WTC11 (cell line): Measurements from ENCODE around the gene ETV3. TPM values are rescaled to one million over a fixed set of nuclear protein-coding genes. Genes with fewer than 3 reads are reported as not detected.

Experiments
- ATAC-seq: fragments of 200-7000 bp; cut with Tn5 transposase; 2 replicates; pipeline ENCODE4 v1.10.0; 2021; ENCODE audit warnings: mild to moderate bottlenecking, moderate library complexity
- CTCF ChIA-PET: fragments of 300-600 bp; sonication (Branson Sonifier 250); formaldehyde crosslinking; loops from one replicate; lab custom pipeline; 2021; ENCODE audit warnings: antibody characterized with exemption; lab: Charles Lee
- POLR2A ChIA-PET: fragments of 350-600 bp; sonication (Branson Sonifier 250); formaldehyde crosslinking; loops from one replicate; lab custom pipeline; 2021; ENCODE audit warnings: antibody characterized with exemption; lab: Charles Lee
- DNase-seq: peaks from one replicate; pipeline ENCODE4 v3.0.0; 2021; ENCODE audit warnings: low spot score
- H3K27ac Mint-ChIP-seq: 2 replicates; pipeline ENCODE4 v1.8.0; 2021; ENCODE audit warnings: mixed read lengths
- H3K27me3 Mint-ChIP-seq: 2 replicates; pipeline ENCODE4 v1.8.0; 2021; ENCODE audit warnings: low read depth, mild to moderate bottlenecking, moderate library complexity, mixed read lengths
- H3K36me3 Mint-ChIP-seq: 2 replicates; pipeline ENCODE4 v1.8.0; 2021; ENCODE audit warnings: mixed read lengths
- H3K4me1 Mint-ChIP-seq: 2 replicates; pipeline ENCODE4 v1.8.0; 2022; ENCODE audit warnings: mixed read lengths
- H3K4me3 Mint-ChIP-seq: 2 replicates; pipeline ENCODE4 v1.8.0; 2021; ENCODE audit warnings: mild to moderate bottlenecking, moderate library complexity, mixed read lengths
- H3K9me3 Mint-ChIP-seq: 2 replicates; pipeline ENCODE4 v1.8.0; 2021; ENCODE audit warnings: mixed read lengths
- AR ChIP-seq: fragments of 250-450 bp; sonication (Bioruptor Pico); IDR thresholded peaks from 2 replicates; pipeline ENCODE4 v1.9.0; 2021; ENCODE audit warnings: mild to moderate bottlenecking
- CDX4 ChIP-seq: fragments of 250-450 bp; sonication (Bioruptor Pico); IDR thresholded peaks from 2 replicates; pipeline ENCODE4 v1.9.0; 2021; ENCODE audit warnings: moderate library complexity, mild to moderate bottlenecking, inconsistent platforms, borderline replicate concordance
- GRHL2 ChIP-seq: fragments of 250-450 bp; sonication (Bioruptor Pico); IDR thresholded peaks from 2 replicates; pipeline ENCODE4 v1.8.0; 2022; ENCODE audit warnings: mild to moderate bottlenecking, moderate library complexity; ENCODE audit not compliant: insufficient replicate concordance, severe bottlenecking
- JAZF1 ChIP-seq: fragments of 250-450 bp; sonication (Bioruptor Pico); IDR thresholded peaks from 2 replicates; pipeline ENCODE4 v1.9.0; 2021; ENCODE audit warnings: moderate library complexity, mild to moderate bottlenecking, inconsistent platforms
- MAX ChIP-seq: sonication (generic); formaldehyde crosslinking; IDR thresholded peaks from 2 replicates; pipeline ENCODE4 v1.8.0; 2022; ENCODE audit warnings: mild to moderate bottlenecking, missing genetic modification reagents
- NR2C2 ChIP-seq: sonication (generic); formaldehyde crosslinking; IDR thresholded peaks from 2 replicates; pipeline ENCODE4 v1.8.0; 2022; ENCODE audit warnings: mild to moderate bottlenecking, missing genetic modification reagents
- NR3C1 ChIP-seq: sonication (generic); formaldehyde crosslinking; conservative IDR thresholded peaks from 2 replicates; pipeline ENCODE4 v1.8.1; 2023; ENCODE audit warnings: low read depth, mild to moderate bottlenecking, missing genetic modification reagents
- SMAD3 ChIP-seq: sonication (generic); formaldehyde crosslinking; IDR thresholded peaks from 2 replicates; pipeline ENCODE4 v1.8.0; 2022; ENCODE audit warnings: missing genetic modification reagents, mild to moderate bottlenecking, borderline replicate concordance
- TEAD1 ChIP-seq: sonication (generic); formaldehyde crosslinking; IDR thresholded peaks from 2 replicates; pipeline ENCODE4 v1.8.0; 2022; ENCODE audit warnings: mild to moderate bottlenecking, missing genetic modification reagents
- USF1 ChIP-seq: sonication (generic); formaldehyde crosslinking; IDR thresholded peaks from 2 replicates; pipeline ENCODE4 v1.8.0; 2022; ENCODE audit warnings: mild to moderate bottlenecking, missing genetic modification reagents
- ZMAT4 ChIP-seq: fragments of 250-450 bp; sonication (Bioruptor Pico); IDR thresholded peaks from 2 replicates; pipeline ENCODE4 v1.9.0; 2021; ENCODE audit warnings: mild to moderate bottlenecking
- ZNF263 ChIP-seq: sonication (generic); formaldehyde crosslinking; IDR thresholded peaks from 2 replicates; pipeline ENCODE4 v1.8.1; 2022; ENCODE audit warnings: low read depth, mild to moderate bottlenecking, moderate library complexity, missing genetic modification reagents
- ZNF425 ChIP-seq: fragments of 250-450 bp; sonication (Bioruptor Pico); conservative IDR thresholded peaks from 2 replicates; pipeline ENCODE4 v1.9.0; 2021; ENCODE audit warnings: mild to moderate bottlenecking
- ZNF671 ChIP-seq: fragments of 250-450 bp; sonication (Bioruptor Pico); IDR thresholded peaks from 2 replicates; pipeline ENCODE4 v1.8.0; 2021; ENCODE audit warnings: mild to moderate bottlenecking
- ZSCAN18 ChIP-seq: fragments of 250-450 bp; sonication (Bioruptor Pico); IDR thresholded peaks from 2 replicates; pipeline ENCODE4 v2.1.2; 2022; ENCODE audit warnings: mild to moderate bottlenecking, moderate library complexity
- total RNA-seq: library from RNA; stranded (reverse); gene quantifications from 3 replicates; pipeline ENCODE4 v1.2.3, GENCODE V29; 2021
- TF ChIP-seq, protein P1 (sequence below): fragments of 200-600 bp; IDR thresholded peaks from 2 replicates; pipeline ENCODE4 v1.8.0; 2022; ENCODE audit warnings: antibody characterized with exemption
- TF ChIP-seq, protein P2 (sequence below): sonication (generic); formaldehyde crosslinking; IDR thresholded peaks from 2 replicates; pipeline ENCODE4 v1.8.0; 2022; ENCODE audit warnings: mild to moderate bottlenecking, missing genetic modification reagents
- TF ChIP-seq, protein P3 (sequence below): sonication (generic); formaldehyde crosslinking; IDR thresholded peaks from 2 replicates; pipeline ENCODE4 v1.8.1; 2022; ENCODE audit warnings: mild to moderate bottlenecking, missing genetic modification reagents, moderate library complexity, borderline replicate concordance

Gene ETV3
- total RNA-seq, 1 experiment from 2014 or later = 26.0 TPM

- ChIA-PET POLR2A (interaction anchor here (0.8 kb wide), 1 partner anchor 59 kb away, joined by 3 read pairs; no protein-coding TSS in a partner anchor), CTCF (interaction anchor here (1.1 to 7.7 kb wide), 4 partner anchors 21 to 75 kb away, joined by 3 to 304 read pairs (median 5); no protein-coding TSS in a partner anchor)
- H3K27ac Mint-ChIP-seq = no peak overlapping the region
These were observed 49.6 kb downstream of the ETV3 start for GRCh38 chr1:157088607-157089006.

GRCh38 chr1:157087030-157087429 lies 51.2 kb downstream of the ETV3 start:
- H3K4me3 Mint-ChIP-seq = no peak overlapping the region
- TF ChIP-seq MAX (CRISPR knock-in tag) (no peak), JAZF1 (CRISPR knock-in tag) (no peak), CDX4 (CRISPR knock-in tag) (no peak), ZMAT4 (CRISPR knock-in tag) (no peak), AR (CRISPR knock-in tag) (no peak), ZSCAN18 (CRISPR knock-in tag) (no peak), GRHL2 (no peak), USF1 (CRISPR knock-in tag) (no peak), ZNF671 (CRISPR knock-in tag) (no peak), NR2C2 (CRISPR knock-in tag) (no peak), ZNF425 (CRISPR knock-in tag) (no peak), ZNF263 (no peak), NR3C1 (CRISPR knock-in tag) (no peak), SMAD3 (no peak)
- TF ChIP-seq, protein P1, sequence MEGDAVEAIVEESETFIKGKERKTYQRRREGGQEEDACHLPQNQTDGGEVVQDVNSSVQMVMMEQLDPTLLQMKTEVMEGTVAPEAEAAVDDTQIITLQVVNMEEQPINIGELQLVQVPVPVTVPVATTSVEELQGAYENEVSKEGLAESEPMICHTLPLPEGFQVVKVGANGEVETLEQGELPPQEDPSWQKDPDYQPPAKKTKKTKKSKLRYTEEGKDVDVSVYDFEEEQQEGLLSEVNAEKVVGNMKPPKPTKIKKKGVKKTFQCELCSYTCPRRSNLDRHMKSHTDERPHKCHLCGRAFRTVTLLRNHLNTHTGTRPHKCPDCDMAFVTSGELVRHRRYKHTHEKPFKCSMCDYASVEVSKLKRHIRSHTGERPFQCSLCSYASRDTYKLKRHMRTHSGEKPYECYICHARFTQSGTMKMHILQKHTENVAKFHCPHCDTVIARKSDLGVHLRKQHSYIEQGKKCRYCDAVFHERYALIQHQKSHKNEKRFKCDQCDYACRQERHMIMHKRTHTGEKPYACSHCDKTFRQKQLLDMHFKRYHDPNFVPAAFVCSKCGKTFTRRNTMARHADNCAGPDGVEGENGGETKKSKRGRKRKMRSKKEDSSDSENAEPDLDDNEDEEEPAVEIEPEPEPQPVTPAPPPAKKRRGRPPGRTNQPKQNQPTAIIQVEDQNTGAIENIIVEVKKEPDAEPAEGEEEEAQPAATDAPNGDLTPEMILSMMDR = no peak
- TF ChIP-seq, protein P2, sequence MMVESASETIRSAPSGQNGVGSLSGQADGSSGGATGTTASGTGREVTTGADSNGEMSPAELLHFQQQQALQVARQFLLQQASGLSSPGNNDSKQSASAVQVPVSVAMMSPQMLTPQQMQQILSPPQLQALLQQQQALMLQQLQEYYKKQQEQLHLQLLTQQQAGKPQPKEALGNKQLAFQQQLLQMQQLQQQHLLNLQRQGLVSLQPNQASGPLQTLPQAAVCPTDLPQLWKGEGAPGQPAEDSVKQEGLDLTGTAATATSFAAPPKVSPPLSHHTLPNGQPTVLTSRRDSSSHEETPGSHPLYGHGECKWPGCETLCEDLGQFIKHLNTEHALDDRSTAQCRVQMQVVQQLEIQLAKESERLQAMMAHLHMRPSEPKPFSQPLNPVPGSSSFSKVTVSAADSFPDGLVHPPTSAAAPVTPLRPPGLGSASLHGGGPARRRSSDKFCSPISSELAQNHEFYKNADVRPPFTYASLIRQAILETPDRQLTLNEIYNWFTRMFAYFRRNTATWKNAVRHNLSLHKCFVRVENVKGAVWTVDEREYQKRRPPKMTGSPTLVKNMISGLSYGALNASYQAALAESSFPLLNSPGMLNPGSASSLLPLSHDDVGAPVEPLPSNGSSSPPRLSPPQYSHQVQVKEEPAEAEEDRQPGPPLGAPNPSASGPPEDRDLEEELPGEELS (CRISPR knock-in tag) = no peak
- TF ChIP-seq, all 79 proteins: peak for 0
- Mint-ChIP-seq H3K4me1 (peaks cover 15% of the 10 kb centered on the region), H3K27ac (no peak overlapping the region), H3K36me3 (no peaks in the 10 kb centered on the region), H3K9me3 (no peaks in the 10 kb centered on the region), H3K27me3 (no peaks in the 10 kb centered on the region; the same call in 1 of the 2 replicates)
- ChIA-PET CTCF (interaction anchor here (0.9 to 7.7 kb wide), 6 partner anchors 8 to 76 kb away, joined by 3 to 304 read pairs (median 6); no protein-coding TSS in a partner anchor), POLR2A (interaction anchor here (0.6 kb wide), 1 partner anchor 43 kb away, joined by 3 read pairs; no protein-coding TSS in a partner anchor)
- DNase-seq = no peak
- no peak for ATAC-seq

More at GRCh38 chr1:157088607-157089006, 49.6 kb downstream of the ETV3 start:
- Mint-ChIP-seq H3K4me1 (peaks cover 15% of the 10 kb centered on the region), H3K27me3 (no peaks in the 10 kb centered on the region; the same call in 1 of the 2 replicates), H3K36me3 (no peaks in the 10 kb centered on the region), H3K9me3 (no peaks in the 10 kb centered on the region), H3K4me3 (no peak overlapping the region)
- ATAC-seq = no peak
- no peak for DNase-seq
- TF ChIP-seq, protein P3, sequence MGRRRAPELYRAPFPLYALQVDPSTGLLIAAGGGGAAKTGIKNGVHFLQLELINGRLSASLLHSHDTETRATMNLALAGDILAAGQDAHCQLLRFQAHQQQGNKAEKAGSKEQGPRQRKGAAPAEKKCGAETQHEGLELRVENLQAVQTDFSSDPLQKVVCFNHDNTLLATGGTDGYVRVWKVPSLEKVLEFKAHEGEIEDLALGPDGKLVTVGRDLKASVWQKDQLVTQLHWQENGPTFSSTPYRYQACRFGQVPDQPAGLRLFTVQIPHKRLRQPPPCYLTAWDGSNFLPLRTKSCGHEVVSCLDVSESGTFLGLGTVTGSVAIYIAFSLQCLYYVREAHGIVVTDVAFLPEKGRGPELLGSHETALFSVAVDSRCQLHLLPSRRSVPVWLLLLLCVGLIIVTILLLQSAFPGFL (CRISPR knock-in tag) = no peak
- no peak for TF ChIP-seq TEAD1 (CRISPR knock-in tag)
- TF ChIP-seq, all 79 proteins: peak for 0
